ENCODE data around the gene MKLN1.
"Not testable (repeated sequence)": the region's sequence is repeated elsewhere in the genome, so short reads cannot be mapped to it uniquely, and the experiment has no call there.

The MKLN1 gene

DNA sequence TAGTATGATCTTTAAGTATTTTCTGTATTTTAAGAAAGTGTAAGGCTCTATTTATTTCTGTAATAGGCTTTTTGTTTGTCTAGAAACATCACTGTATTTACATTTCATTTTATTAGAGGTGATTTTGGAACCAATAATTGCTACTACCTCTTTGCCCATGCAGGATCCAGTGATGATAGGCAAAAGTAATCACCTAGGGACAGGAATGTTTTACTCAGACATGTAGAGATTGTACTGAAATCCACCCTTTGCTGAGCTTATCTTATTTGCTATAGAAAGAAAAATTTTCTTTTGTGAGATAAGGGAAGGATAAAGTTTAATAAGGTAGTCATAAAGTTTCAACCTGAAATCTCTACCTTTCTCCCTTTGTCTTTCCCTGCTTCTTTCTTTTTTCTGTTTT is 73.5 kb downstream of the MKLN1 start:
- DNase-seq (ENCODE audit: low read depth): no peak

DNA sequence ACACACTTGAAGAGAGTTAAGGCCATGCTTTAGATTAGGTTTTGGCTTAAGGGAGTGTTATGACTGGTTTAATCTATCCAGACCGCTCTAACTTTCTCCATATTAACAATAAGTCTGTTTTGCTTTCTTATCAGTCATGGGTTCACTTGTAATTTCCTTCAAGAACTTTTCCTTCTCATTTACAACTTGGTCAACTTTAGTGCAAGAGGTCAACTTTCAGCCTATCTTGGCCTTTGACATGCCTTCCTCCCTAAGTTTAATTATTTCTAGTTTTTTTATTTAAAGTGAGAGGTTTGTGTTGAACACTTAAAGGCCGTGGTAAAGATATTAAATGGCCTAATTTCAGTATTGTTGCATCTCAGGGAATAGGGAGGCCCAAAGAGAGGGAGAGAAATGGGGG is 75.6 kb downstream of the MKLN1 start:
- DNase-seq (ENCODE audit: low read depth): no peak

- no peak for DNase-seq (ENCODE audit: low read depth)
Observed at GRCh38 chr7:131404226-131404911, 76.7 kb downstream of the MKLN1 start.

DNA sequence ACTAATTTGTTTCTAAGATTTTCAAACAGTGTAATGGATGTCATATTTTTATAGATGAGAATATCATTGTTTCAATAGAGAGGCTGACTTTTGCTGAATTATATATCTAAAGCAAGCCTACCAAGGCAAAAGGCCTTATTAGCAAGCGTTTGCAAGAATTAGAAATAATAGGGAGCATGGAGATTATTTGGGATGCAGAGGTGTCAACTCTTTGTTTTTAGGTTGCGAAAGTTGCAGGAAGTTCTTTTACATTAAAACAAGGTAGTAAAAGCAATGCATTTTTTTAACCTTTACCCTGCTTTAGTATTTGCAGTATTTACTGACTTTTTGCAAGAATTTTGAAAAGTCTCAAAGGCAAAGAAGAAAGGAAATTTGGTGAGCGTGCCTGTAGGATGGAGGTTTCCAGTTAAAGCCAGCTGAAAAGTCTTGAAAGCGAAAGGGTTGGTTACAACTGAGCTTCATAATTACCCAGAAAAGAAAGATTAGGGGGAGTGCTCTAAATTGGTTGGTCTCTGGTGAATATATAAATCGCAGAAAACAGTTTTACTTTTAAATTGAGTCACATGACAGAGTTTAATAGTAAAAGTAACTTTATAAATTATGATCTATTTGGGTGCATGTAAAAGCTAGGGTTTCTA is 81.6 kb downstream of the MKLN1 start:
- DNase-seq (ENCODE audit: low read depth): no peak

DNA sequence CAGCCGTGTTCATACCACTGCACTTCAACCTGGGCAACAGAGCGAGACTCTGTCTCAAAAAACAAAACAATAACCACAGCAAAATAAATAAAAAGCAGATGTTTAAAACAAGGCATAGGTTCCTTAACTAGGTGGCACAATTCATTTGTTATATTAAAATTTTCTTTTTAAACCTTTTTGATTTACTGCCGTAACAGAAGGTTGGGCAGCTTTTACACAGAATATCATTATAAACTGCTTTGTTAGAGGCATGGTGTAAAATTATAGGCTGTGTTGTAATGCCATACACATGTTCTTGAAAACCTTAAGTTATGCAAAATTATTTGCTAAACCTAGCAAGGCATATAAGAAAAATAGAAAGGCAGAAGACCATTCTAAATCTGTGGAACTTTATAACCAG is 84.4 kb downstream of the MKLN1 start:
- DNase-seq (ENCODE audit: low read depth): no peak

- no peak for DNase-seq (ENCODE audit: low read depth)
Observed at GRCh38 chr7:131413711-131414110, 86.0 kb downstream of the MKLN1 start.

DNA sequence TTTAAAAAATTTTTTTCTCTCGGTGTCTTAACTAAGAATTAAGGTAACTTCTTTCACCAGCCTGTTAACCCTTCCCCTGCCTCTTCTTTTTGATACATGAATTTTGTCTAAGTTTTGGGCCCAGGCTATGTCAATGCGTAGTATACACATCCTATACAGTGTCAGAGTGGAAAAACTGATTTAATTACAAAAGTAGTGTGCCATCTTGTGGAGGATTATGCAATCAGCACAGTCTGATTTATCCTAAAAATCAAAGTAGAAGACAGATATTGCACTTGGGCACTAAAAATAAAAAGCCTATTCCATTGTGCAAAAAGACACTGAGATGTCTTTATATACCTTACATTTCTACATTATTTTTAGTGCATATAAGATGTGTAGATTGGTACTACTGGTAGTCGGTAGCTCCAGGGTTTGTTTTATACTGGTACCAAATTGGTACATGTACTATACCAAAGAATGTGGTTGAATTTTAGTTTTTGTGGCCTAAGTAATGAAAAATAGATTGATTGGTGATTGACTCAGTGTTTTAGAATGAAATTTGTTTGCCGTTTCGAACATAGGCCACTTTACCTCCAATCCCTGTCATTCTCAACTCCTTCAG is 96.6 kb downstream of the MKLN1 start:
- no peak for DNase-seq (ENCODE audit: low read depth)

DNA sequence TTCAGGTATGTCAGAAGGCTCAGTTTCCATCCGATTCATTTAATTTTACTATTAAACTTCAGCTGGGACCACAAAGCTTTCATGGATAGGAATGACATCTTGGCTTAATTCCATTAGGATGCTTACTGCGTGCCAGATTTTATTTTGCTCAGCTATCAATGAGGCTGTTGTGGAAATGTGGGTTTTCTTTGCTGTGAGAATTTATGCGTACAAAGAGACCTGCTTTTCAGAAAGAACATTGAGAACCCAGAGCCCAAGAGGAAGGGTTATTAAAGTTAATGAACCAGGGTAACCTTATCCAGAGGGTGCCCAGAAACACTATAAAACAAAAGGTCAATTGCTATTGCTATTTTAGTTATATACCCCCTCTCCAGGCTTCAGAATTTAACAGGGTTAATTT is 98.3 kb downstream of the MKLN1 start:
- DNase-seq (ENCODE audit: low read depth): no peak

- DNase-seq (ENCODE audit: low read depth): not testable (repeated sequence)
Observed at GRCh38 chr7:131430826-131431225, 103.2 kb downstream of the MKLN1 start.

GRCh38 chr7:131431289-131431688 is 103.6 kb downstream of the MKLN1 start:
- DNase-seq (ENCODE audit: low read depth): no peak

GRCh38 chr7:131431756-131432155 is 104.1 kb downstream of the MKLN1 start:
- no peak for DNase-seq (ENCODE audit: low read depth)

DNA sequence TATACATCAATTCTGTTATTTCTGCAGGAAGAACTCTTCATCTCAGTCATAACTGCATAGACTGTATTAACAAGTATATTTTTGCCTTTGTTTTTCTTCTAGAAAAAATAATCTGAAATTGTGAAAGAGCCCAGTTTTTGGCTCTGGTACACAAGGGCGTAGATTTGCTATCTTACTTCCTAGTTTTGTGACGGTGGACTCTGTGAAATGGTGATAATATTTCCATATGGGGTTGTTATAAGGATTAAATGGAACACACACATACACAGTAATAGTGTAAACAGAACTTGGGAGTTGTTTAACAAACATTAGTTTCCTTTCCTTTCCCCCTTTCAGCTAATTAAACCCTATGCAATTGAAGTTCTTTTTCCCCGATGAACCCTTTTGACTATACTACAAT is 108.7 kb downstream of the MKLN1 start:
- no peak for DNase-seq (ENCODE audit: low read depth)

- DNase-seq (ENCODE audit: low read depth): no peak
Observed at GRCh38 chr7:131438969-131439368, 111.3 kb downstream of the MKLN1 start.

DNA sequence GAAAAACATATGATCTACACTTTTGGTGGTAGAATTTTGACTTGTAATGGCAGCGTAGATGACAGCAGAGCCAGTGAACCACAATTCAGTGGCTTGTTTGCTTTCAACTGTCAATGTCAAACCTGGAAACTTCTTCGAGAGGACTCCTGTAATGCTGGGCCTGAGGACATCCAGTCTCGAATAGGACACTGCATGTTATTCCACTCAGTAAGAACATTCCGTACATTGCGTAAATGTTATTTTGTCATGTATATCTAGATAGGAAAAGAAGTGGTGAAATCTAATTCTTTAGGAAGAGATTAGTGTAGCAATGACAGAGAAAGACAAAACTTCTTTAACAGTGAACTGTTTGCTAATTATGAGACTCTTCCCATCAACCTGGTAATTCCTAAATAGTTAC is 115.8 kb downstream of the MKLN1 start:
- DNase-seq (ENCODE audit: low read depth): no peak

- DNase-seq (ENCODE audit: low read depth): no peak
Observed at GRCh38 chr7:131444683-131445082, 117.0 kb downstream of the MKLN1 start.

DNA sequence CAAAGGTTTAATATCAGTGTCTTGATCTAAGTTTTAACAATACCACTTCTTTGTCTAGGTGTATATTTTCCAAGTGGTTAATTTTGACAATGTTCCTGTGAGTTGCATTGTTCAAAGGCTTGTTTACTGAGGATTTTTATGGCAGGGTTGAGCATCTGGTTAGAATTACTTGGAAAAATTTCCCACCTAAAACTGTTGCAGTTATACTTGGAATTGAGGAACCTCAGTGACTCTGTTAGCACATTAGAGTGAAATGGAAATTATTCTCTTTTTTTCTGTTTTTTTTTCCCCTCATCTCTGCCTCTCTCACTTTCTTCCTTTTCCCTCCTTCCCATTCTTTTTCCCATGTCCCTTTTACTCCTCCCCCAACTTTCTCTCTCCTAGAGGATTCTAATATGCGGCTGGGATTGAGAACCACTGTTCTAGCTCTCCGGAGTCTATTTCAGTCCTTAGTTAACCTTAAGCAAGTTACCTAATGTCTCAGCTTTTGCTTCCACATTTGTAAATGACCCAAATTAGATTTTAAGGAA is 121.8 kb downstream of the MKLN1 start:
- DNase-seq (ENCODE audit: low read depth): no peak

- no peak for DNase-seq (ENCODE audit: low read depth)
Observed at GRCh38 chr7:131454498-131454897, 126.8 kb downstream of the MKLN1 start.

- DNase-seq (ENCODE audit: low read depth): no peak
Observed at GRCh38 chr7:131455001-131455400, 127.3 kb downstream of the MKLN1 start.

DNA sequence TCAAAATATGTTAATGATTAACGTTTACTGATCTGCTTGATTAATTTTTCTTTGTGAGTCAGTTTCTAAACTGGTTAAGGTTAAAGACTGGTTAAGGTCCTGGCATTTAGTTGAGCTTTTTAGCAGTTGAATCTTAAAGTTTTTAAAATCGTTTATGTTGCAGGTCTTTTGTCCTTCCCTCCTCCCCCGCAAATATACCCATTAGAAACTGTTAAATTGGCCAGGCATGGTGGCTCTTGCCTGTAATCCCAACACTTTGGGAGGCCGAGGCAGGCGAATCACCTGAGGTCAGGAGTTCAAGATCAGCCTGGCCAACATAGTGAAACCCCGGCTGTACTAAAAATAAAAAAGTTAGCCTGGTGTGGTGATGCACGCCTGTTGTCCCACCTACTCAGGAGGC is 127.9 kb downstream of the MKLN1 start:
- no peak for DNase-seq (ENCODE audit: low read depth)

- DNase-seq (ENCODE audit: low read depth): no peak
Observed at GRCh38 chr7:131456338-131456737, 128.7 kb downstream of the MKLN1 start.

- DNase-seq (ENCODE audit: low read depth): no peak
Observed at GRCh38 chr7:131459256-131459655, 131.6 kb downstream of the MKLN1 start.

DNA sequence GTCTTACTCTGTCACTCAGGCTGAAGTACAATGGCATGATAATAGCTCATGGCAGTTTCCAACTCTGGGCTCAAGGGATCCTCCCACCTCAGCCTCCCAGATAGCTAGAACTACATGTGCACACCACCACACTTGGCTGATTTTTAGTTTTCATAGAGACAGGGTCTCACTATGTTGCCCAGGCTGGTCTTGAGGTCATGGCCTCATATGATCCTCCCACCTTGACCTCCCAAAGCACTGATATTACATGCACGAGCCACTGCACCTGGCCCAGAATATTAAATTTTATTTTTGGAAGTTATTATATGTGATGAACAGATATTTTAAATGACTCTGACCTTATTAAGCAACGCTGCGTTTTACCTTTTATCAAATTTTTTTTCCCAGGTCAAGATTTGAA is 134.4 kb downstream of the MKLN1 start:
- no peak for DNase-seq (ENCODE audit: low read depth)

DNA sequence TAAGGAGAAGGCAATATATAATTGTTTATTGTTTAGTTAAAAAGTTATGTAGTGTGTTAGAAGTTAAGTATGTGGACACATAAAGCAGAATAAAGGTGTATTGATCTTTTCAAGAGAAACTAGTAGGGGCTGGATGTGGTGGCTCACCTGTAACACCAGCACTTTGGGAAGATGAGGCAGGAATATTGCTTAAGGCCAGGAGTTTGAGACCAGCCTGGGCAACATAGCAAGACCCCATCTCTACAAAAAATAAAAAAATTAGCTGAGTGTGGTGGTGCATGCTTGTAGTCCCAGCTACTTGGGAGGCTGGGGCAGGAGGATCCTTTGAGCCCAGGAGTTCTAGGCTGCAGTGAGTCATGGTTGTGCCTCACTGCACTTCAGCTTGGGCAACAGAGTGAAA is 135.0 kb downstream of the MKLN1 start:
- not testable (repeated sequence) for DNase-seq (ENCODE audit: low read depth)

Measured in CMK (cell line).